AG09319 (cell line): ENCODE measurements around the gene ENHO.

Experiments used
- DNase-seq: peaks from one replicate; pipeline ENCODE4 v3.0.0-alpha.2; 2010; ENCODE audit warnings: low read depth; ENCODE audit errors: extremely low read depth
- TF ChIP-seq, protein P1 (sequence below): IDR thresholded peaks from 2 replicates; pipeline ENCODE4 v1.5.1; 2011; ENCODE audit warnings: low read depth, mild to moderate bottlenecking, inconsistent platforms, low read length, moderate library complexity

The ENHO gene

DNA sequence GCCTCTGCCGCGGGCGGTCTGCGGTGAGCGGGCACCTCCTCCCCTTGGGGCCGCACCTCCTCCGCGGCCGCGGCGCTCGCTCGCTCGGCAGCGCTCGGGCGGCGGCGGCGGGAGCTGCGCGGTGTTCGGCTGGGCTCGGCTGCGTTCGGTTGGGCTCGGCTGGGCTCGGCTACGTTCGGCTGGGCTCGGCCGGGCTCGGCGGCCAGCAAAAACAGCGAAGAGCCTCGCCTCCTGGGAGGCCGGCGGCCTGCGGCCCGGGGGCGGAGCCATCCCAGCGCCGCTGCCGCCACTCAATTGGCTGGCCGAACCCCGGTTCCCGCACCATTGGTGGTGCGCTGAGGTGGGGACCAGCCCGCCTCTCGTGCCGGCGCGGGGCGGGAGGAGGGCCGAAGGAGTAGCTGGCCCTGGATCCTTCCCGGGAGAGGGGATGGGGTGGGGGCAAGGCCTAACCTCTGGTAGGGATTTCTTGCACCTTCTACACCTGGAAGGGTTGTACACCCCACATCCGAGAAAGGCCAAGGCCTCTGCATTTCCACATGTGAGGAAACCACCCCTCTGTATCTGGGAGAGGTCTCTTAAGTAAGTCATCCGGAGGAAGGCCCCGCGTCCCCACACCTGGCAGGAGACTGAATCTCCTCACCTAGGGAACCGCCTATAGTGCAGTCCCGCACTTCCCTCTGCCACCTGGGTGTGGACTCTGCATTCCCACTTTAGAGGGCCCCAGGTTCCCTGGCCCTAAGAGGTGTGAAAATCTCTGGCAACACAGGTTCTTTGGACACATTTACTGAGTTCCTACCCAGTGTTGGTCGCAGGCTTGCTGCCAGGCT, at the start of gene ENHO:
Gene ENHO, minus strand, starts transcription at position 20 of the 827 bp plus-strand sequence. CDS start 1,295 bp downstream, outside the sequence.
- DNase-seq = peak; percentile 55

DNA sequence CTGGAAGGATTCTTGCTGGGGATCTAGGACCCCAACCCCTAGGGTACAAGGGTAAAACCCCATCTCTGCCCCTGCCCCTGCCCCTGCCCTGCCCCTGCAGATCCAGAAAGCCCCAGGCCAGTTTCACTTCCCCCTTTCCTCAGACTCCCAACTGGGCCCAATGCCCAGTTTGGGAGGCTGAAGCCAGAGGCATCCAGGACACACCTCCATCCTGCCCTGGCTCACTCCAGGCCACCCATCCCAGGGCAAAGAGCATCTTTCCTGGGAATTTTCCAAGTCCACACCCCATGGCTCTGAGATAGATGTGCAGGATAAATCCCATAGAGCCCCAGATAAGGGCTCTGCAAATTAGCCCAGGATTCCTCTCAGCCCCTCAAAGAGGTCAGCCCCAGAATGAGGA, 49.3 kb upstream of the ENHO start:
- DNase-seq = no peak
- TF ChIP-seq, protein P1, sequence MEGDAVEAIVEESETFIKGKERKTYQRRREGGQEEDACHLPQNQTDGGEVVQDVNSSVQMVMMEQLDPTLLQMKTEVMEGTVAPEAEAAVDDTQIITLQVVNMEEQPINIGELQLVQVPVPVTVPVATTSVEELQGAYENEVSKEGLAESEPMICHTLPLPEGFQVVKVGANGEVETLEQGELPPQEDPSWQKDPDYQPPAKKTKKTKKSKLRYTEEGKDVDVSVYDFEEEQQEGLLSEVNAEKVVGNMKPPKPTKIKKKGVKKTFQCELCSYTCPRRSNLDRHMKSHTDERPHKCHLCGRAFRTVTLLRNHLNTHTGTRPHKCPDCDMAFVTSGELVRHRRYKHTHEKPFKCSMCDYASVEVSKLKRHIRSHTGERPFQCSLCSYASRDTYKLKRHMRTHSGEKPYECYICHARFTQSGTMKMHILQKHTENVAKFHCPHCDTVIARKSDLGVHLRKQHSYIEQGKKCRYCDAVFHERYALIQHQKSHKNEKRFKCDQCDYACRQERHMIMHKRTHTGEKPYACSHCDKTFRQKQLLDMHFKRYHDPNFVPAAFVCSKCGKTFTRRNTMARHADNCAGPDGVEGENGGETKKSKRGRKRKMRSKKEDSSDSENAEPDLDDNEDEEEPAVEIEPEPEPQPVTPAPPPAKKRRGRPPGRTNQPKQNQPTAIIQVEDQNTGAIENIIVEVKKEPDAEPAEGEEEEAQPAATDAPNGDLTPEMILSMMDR = no peak

More for the DNA sequence above, at the start of gene ENHO:
- TF ChIP-seq, protein P1 = no peak

DNA sequence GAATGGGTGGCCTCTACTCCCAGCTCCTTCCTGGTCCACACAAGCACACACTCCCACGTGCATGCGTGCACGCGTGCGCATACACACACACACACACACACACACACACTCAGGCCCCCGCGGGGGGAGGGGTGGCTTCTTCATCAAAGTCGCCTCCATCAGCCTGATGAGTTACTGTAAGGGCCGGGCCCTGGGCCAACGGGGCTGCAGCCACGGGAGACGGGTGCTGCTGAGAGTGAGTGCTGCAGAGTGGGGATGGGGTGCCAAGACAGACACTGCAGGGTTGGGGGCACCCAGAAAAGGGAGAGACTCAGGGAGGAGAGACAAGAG, 48.7 kb upstream of the ENHO start:
- TF ChIP-seq, protein P1 = no peak
- no peak for DNase-seq

DNA sequence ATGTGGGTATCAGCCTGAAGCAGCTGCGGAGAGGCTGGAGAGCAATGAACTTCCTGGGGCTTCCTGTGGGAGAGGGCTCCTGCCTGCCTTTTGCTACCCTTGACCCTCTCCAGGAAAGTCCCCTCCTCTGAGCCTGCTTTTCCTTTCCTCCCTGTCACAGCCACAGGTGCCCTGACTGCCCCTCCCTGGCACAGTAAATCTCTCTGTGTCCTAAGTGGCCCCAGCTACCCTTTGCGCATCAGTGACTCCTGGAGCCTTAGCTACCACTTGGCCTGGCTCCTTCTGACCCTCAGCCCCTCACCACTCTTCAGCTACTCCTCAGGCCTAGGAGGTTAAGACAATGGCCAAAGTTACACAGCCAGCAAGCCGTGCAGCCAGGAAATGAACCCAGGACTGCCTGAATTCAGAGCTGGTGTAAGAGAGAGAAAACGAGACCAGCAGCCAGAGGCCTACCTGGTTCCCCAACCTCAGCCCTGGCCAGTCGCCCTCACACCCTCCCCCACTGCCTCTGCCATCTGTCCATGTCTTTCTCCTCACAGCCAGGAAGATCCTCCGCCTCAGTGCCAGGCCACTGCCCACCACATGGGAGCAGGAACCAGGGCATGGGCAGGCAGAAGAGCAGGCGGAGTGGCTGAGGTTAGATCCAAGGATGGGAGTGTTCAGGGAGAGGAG, 48.2 kb upstream of the ENHO start:
- no peak for DNase-seq
- TF ChIP-seq, protein P1 = no peak

DNA sequence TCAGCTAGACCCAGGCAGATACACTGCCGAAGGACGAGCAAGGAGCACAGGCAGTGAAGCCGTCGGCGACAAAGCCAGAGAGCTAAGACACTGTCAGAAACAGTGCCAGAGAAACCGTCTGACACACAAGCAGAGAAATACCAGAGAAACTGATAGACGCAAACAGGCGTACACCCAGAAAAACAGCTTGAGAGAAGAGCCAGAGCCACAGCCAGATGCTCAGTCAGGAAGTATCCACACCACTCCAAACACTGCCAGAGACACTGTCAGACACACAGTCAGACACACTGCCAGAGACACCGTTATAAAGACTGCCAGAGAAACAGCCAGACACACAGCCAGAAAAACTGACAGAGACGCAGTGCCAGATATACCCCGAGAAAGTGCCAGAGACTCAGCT, 47.6 kb upstream of the ENHO start:
- TF ChIP-seq, protein P1 = no peak
- no peak for DNase-seq

DNA sequence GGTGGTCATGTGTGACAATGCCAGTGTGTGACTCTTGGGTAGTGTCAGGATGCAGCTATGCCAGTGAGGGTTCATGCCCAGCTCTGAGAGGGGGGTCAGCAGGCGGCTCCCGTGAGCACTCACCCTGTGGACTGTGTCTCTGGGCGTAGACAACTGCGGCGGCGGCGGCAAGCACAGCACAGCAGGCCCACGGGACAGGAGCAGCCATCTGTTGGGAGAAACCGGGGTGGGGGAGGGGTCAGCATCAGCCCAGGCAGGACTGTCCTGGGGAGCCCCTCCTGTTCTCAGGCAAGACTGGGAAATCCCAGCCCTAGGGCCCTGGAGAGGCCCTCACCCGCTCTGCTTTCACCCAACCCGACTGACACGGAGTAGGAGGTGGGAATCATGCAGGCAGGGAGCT, 46.0 kb upstream of the ENHO start:
- DNase-seq = no peak
- TF ChIP-seq, protein P1 = no peak

DNA sequence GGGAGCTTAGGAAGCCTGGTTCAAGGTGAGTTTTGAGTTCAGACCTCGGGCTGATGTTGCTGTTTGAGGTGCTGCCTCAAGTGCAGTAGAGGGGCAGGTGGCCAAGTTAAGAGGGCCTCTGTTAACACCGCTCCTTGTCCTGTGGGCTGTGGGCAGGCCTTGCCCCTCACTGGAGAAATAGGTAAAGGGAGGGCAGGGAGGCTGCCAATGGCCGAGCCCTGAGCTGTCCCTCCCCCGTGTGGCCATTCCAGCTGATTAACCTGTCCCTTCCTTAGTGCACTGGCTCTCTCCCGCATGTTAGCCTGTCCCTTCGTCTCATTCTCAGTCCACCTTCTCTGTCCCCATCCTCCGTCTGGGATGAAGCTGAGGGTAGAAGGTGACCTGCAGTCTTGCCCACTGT, 45.3 kb upstream of the ENHO start:
- TF ChIP-seq, protein P1 = no peak
- no peak for DNase-seq
